HG03558 (cell line): ENCODE data around the gene PCED1A.

Experiments used
- ATAC-seq: cut with Tn5 transposase; IDR thresholded peaks from one replicate; pipeline ENCODE4 v1.9.1; 2021; ENCODE audit warnings: moderate number of reproducible peaks; ENCODE audit not compliant: unreplicated experiment; ENCODE audit errors: extremely low read depth

Gene PCED1A, protein sequence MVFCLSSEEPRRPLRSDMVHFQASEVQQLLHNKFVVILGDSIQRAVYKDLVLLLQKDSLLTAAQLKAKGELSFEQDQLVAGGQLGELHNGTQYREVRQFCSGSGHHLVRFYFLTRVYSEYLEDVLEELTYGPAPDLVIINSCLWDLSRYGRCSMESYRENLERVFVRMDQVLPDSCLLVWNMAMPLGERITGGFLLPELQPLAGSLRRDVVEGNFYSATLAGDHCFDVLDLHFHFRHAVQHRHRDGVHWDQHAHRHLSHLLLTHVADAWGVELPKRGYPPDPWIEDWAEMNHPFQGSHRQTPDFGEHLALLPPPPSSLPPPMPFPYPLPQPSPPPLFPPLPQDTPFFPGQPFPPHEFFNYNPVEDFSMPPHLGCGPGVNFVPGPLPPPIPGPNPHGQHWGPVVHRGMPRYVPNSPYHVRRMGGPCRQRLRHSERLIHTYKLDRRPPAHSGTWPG

DNA sequence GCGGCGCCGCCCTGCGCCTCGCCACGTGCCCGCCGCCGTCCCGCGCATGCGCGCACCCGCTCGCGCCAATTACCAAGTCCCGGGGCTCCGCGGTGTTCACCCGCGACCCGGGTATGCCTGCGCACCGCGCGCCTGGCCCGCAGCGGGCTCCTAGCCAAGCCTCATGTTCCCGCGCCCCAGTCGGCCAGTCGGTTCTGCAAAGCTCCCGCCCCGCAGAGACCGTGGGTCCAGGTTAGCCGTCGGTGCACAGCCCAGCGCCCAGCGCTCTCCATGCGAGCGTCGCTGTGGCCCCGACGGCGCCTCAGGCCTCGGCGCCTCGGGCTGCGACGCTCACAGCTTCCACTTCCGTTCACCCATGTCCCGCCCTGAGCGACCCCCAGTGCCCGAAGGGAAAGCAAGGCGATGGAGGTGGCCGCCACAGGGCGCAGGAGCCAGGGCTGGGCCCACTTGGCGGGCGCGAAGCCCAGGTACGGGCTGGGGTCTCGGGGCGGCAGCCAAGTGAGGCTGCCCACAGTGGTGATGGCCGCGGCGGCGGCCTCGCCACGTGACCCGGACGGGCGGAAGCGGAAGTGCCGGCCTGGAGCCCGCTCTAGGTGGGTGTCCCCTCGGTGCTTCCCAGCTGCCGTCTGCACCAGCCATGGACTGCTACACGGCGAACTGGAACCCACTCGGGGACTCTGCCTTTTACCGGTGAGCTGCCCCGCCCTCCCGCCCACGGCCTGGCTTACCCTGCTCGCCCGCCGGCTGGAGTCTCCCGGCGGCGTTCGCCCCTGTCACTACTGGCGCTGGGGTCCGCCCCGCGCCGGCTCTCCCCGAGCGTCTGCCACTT is at the start of gene PCED1A, which contains the start of gene VPS16:
Gene PCED1A (minus strand): TSS at position 518 of the 829 bp plus-strand sequence. CDS start 743 bp downstream, outside the sequence.
Gene VPS16 (plus strand): TSS at position 608 of the 829 bp plus-strand sequence. CDS start 30 bp downstream, at position 638.
- peak; percentile 81 for ATAC-seq

DNA sequence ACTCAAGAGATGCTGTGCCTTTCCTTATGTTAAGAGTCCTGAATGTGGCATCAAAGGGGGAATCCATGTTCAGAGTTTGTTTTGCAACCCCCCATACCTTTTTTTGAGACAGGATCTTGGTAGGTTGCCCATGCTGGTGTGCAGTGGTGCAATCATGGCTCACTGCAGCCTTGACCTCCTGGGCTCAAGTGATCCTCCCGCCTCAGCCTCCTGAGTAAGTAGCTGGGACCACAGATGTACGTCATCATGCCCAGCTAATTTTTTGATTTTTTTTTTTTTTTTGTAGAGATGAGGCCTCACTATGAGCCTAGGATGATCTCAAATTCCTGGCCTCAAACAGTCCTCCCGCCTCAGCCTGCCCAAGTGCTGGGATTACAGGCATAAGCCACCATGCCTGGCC is 49.3 kb upstream of the PCED1A start:
- ATAC-seq = no peak

DNA sequence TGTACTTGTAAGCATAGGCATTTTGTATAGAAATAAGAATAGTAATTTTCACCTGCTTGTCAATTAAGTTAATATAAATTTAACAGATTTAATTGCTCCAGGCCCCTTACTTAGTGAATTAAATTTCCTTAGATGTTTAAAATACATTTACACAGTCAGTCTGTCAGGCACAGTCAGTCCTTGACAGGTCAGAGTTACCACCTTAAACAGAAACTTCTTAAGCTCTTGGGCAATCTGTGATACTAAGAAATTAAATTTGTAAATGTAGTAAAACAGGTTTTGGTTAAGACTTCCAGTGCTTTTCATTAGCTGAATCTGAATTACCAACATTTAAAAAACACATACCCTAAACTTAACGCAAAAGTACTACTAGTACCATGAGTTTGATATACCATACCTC is 48.8 kb upstream of the PCED1A start:
- no peak for ATAC-seq

DNA sequence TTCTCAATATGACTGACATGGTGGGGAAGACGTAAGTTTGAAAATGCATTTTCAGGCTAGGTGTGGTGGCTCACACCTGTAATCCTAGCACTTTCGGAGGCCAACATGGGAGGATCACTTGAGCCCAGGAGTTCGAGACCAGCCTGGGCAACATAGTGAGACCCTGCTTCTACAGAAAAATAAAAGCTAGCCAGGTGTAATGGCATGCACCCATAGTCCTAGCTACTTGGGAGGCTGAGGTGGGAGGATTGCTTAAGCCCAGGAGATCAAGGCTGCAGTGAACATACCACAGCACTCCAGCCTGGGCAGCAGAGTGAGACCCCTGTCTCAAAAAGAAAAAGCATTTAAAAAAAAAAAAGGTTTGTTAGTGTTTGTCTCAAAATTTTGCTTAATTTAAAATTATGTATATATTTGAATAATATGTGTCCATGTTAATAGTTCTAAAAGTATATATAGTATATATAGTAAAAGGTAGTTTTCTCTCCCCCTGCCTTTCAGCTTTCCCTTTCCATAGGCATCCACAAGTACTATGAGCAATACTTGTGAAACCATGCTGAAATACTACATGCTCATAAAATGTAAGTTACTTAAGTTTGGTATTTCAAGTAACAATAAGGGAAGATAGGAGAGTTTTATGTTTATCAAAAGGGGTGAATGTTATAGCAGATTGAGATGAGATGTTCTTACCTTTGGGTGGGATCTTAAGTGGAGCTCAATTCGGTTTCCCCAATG is 47.9 kb upstream of the PCED1A start:
- ATAC-seq = no peak

DNA sequence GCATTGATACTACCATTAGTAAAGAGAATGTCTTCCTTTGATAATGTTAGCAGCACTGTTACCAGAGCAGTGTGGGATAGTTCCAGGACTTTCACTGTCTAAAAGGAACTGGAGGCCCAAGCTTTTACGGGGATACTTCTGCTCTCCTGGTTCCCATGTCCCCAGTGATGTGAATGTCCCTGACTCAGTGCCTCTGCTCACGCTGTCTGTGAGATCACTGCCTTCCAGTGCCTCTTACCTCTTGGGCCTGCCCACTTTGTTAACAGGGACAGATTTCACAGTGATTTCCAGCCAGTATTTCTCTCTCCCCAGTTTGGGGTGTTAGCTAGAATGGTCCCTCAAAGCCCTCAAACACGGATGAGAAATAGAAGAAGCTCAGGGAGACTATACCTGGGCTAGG is 47.3 kb upstream of the PCED1A start:
- no peak for ATAC-seq

DNA sequence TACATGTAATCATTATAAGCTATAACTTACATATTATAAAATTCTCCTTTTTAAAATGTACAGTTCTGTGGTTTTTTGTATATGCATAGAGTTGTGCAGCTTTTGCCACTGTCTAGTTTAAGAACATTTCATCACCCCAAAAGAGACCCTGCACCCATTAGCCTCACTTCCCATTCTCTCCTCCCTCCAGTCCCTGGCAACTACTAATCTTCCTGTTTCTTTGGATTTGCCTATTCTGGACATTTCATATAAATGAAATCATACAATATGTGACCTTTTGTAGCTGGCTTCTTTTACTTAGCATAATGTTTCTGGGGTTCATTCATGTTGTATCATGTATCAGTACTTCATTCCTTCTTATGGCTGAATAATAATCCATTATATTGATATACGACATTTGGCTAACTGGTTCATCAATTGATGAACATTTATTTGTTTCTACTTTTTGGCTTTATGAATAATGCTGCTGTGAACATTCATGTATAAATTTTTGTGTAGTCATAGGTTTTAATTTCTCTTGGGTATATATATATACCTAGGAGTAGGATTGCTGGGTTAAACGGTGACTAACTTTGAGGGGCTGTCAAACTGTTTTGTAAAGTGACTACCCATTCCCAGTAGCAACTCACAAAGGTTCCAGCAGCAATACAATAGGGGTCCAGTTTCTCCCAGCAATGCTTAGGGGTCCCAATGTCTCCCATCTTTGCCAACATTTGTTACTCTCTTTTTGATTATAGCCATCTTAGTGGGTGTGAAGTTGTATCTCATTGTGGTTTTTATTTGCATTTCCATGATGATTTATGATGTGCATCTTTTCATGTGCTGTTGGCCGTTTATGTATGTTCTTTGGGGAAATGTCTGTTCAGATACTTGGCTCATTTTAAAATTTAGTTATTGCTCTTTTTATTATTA is 43.5 kb upstream of the PCED1A start:
- no peak for ATAC-seq

DNA sequence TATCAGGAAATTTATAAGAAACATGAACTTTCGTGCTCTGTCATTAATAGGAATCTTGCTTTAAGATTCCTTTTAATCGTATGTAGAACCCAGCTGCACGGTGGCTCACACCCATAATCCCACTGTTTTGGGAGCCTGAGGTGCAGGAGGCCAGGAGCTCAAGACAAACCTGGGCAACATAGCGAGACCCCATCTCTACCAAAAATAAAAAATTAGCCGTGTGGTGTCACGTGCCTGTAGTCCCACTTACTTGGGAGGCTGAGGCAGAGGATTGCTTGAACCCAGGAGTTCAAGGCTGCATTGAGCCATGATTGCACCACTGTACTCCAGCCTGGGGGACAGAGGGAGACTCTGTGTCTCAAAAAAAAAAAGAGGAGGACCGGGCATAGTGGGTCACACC is 40.2 kb upstream of the PCED1A start:
- ATAC-seq = no peak

DNA sequence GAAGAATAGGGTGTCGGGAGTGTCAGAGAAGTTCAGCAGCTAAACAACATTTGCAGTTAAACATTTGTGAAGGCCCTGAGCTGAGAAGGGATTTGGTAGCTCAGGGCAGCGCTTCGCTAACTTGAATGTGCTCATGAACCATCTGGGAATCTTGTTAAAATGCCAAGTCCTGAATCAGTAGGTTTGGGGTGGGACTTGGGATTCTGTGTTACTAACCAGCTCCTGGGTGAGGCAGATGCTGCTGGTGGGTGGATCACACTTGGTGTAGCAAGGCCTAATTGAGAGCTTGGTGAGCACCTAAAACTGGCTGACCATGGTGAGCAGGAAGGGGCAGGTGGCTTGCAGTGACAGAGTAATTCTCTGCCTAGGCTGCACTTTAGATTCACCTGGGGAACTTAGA is 38.7 kb upstream of the PCED1A start:
- ATAC-seq = no peak

DNA sequence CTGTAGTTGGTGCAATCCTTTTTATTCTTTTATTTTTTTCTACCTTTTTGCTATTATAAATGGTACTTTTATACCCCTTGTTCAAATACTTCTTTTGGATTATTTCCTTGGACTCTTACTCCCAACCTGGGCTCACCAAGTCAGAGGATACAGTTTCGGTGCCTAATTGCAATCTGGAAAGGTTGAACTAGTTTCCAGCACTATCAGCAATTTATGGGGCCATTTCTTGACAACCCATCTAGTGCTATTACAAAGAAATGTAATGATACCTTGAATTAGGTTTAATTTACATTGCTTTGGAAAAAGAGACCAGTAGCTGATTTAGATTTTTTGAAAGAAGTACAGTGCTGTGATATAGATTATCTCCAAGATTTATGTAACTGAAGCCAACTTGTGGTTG is 38.1 kb upstream of the PCED1A start:
- ATAC-seq = no peak

DNA sequence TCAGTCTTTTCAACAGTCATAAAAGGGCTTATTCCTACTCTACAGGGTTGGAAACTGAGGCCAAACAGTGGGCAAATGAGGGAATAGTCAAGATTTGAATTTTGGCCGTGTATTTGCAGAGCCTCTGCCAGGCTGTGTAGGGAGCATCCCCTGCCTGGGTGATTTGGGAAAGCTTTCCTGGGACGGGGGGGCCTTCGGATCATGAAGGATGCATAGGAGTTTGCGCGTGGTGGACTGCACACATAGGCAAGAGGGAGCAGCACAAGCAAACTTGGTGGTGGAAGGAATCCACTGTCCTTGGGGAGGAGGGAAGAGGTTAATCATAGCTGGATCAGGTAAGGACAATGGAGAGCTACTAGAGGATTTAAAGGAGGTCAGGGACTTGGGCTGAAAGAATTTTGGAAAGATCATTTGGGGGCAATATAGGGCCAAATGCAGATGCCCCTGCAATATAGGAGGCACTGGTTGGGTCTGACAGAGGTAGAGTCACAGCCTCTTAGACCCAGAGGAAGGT is 35.3 kb upstream of the PCED1A start:
- ATAC-seq = no peak

DNA sequence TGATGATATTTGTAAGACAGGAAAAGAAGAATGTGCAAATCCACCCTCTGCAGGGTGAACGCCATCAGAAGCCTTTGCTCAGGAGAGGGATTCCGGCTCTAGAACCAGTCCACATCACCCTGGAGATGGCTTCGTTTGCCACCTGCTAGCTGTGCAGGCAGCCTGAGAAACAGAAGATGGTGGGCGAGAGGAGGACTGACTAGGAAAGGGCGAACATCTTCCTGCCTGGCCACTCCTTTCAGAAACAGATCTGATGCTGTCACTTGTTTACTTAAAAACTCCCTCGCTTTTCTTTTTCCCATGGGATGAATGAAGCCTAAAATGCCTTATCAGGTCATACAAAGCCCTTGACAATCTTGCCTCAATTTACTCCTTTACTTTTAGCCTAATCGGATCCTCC is 34.0 kb upstream of the PCED1A start:
- no peak for ATAC-seq

DNA sequence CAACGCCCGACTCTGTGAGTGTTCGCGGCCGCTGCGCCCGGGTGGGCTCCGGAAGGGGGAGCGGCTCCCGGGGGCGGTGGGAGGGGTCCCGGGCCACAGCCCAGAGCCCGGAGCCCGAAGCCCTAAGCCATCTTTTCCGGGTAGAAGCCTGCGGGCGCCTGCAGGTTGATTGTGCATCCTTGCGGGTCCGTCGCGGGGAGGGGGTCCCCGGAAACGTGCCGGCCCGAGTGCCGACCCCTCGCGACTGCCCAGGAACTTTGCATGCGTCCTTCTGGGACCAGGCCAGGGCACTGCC is 33.2 kb upstream of the PCED1A start:
- ATAC-seq = no peak

DNA sequence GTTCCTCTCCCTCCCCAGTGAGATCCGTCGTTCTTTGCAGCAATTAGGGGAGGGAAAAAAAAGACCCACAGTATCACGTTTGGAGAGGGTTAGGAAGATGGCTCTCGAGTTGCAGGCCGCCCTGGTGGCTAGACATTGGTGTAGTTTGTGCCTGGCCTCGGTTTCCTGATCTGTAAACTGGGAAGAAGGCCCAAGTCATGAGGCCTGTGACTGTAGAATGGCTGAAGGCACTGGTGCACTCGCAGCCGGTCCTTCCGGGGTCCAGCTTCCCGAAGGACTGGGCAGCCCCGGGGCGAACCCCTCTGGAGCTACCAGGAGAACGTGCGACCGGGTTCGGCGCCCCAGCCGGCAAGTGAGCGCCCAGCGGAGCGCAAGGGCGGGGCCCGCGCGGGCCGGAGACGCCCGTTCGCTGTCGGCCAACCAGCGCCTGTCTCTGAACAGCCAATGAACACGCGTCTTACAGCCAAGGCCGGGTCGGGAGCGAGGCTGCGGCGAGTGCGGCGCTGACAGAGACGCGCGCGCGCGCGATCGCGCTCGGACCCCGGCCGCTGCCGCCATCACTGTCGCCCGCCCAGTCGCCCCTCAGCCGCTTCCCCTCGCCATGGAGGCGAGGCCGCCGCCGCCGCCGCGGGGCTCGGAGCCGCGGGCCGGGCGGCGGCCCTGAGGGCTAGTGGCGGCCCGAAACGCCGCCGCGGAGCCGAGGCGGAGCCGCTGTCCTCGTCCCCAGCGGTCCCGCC is 32.7 kb upstream of the PCED1A start, which contains the start of gene PTPRA:
Gene PTPRA (plus strand): TSS at position 472 of the 737 bp plus-strand sequence. CDS start 90,797 bp downstream, outside the sequence.
- peak; percentile 81 for ATAC-seq

DNA sequence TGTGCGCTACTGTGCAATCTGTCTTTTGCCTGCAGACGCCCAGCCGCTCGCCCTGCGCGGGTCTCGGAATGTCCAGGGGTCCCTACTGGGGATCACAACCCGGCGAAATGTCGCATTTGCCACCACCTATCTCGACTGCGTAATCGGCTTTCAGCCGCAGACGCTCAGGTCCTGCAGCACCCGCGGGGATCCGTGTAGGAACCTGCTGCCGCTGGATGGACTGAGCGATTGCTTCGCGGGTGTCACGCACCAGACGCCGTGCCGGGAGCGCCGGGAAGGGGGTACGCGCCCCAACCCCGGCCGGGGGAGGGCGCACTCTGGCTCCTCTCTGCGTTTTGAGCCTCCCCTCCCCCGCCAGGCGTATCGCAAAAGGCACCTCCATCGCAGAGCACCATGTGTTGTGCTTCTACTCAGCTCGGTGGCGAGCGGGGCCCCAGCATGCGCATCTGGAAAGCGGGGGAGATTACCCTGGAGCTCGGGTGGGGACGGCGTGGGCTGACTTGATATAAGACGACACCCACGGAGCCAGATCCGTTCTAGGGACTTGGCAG is 32.1 kb upstream of the PCED1A start:
- no peak for ATAC-seq

DNA sequence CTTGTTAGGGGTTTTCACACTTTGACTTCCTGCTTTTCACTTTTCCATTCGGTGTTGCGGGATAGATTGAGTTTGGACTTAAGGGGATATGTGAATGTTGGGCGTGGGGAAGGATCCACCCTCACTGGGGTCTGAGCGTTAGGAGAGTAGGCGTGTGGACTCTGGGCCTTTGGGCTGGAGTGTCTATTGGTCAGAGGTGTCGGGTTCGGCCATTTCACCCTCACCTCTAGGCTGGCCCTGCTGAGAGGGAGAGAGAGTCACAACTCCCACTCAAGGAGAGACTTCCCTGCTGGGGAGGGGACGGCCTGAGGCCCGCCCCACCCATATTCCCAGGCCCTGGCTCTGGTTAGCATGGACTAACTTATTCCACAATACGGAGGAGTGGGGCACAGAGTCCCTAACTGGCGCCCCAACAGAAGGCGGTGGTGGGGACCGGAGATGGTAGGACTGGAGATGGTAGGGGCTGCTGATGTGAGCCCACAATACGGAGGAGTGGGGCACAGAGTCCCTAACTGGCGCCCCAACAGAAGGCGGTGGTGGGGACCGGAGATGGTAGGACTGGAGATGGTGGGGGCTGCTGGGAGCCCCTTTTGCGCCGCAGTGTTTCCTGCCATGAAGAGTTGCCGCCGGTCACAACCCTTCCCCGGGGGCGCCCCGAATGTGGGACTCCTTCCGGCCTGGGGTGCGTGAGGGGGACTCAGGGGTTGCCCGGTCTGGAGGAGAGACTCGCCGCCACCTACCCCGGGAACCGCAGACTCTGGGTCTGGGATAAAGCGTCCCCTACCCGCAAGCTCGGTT is 31.4 kb upstream of the PCED1A start:
- no peak for ATAC-seq

DNA sequence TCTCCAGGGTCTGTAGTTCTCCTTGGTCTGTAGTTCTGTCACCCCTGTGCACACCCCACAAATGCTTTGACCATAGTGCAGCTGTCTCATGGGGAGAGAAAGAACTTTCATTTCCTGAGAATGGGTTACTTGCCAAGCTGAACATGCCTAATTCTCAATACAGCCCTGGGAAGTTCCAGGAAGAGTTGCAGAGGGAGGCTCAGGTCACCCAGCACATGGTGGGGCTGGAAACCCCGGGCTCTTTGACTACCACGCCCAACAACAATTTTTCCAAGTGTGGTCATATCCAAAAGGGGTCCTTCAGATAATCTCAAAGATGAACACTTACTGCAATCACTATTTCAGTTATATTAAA is 30.6 kb upstream of the PCED1A start:
- ATAC-seq = no peak

DNA sequence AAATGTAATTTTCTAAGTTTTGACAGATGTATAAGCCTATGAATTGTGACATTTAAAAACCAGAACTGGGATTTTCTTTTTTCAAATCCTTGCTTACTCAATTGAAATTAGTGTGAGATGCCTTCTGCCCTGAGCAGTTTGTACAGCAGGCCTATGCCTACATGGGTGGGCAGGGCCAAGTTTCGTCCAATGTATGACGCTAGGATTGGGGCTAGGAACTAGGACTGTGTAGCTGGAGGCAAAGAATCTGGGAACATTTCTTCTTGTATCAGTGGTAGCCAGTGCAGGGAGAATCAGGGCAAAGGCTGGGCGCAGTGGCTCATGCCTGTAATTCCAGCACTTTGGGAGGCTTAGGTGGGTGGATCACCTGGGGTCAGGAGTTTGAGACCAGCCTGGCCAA is 28.9 kb upstream of the PCED1A start:
- ATAC-seq = no peak
